DMS53 treated with DMSO at 0.1 percent for 48 hours (cell line): ENCODE data around the gene ZBTB6.
A peak's percentile ranks its signal among the peaks of the same experiment; 100 is the strongest.

Experiments
- DNase-seq: peaks from one replicate; lab custom pipeline; 2025; ENCODE audit not compliant: unreplicated experiment; lab: John Stamatoyannopoulos, UW

Gene ZBTB6, protein sequence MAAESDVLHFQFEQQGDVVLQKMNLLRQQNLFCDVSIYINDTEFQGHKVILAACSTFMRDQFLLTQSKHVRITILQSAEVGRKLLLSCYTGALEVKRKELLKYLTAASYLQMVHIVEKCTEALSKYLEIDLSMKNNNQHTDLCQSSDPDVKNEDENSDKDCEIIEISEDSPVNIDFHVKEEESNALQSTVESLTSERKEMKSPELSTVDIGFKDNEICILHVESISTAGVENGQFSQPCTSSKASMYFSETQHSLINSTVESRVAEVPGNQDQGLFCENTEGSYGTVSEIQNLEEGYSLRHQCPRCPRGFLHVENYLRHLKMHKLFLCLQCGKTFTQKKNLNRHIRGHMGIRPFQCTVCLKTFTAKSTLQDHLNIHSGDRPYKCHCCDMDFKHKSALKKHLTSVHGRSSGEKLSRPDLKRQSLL

DNA sequence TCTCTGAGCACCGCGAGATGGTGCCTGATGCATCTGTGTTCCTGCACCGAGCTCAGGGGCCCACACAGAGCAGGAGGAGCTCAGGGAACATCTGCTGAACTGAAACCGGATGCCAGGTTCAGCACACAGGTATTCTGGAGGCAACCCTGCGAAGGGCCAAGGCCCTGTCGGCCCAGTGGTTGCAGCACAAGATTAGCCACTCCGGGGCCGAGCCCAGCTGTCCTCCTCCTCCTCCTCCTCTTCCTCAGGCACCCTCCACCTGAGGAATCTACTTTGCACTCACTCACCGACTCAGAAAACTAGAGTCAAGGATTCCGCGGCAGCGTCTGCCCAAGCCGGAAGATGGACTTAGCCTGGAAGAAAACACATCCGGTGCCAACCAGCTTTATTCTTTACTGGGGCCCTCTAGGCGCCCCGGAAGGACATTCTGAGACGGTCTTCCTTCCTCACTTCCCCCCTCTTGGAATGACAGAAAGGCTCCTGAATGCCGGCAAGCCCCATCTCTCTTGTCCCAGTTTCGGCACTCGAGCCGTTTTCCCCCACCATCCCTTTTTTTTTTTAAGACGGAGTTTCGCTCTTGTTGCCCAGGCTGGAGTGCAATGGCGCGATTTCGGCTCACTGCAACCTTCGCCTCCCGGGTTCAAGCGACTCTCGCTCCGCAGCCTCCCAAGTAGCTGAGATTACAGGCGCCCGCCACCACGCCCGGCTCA lies at the start of gene ZBTB6:
Gene ZBTB6 (minus strand): TSS at position 360 of the 710 bp plus-strand sequence. CDS start 1,251 bp downstream, outside the sequence.
- peak; percentile 82 for DNase-seq

DNA sequence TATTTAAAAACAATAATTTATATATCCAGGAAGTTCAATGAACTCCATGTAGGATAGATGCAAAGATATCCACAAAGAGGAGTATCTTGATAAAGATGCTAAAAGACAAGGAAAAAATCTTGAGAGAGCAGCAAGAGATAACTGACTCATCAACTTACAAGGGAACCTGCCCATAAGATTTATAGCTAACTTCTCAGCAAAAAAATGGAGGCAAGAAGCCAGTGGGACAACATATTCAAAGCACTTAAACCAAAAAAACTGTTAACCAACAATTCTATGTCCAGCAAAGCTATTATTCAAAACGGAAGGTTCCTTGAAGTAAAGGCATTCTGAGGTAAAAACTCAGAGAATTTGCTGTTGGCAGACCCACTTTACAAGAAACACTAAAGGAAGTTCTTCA lies 48.0 kb upstream of the ZBTB6 start:
- no peak for DNase-seq

DNA sequence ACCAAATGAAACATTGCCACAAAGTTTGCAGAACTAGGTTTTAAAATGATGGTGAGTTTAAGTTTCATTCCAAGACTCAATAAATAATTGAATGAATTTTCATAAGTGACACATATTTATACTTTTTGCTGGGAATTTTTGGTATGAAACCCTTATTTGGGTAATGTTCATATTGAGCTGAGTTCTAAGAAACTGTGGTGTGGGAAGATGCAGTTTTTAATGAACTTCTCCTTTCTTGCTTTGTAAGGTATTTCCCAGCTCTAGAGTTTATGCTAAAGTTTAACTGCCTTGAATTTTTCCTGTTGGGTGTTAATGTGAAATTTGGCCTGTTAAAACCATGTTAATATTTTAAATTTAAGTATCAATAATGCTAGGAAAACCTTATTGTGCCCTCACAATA lies 42.8 kb upstream of the ZBTB6 start:
- DNase-seq, result no peak

DNA sequence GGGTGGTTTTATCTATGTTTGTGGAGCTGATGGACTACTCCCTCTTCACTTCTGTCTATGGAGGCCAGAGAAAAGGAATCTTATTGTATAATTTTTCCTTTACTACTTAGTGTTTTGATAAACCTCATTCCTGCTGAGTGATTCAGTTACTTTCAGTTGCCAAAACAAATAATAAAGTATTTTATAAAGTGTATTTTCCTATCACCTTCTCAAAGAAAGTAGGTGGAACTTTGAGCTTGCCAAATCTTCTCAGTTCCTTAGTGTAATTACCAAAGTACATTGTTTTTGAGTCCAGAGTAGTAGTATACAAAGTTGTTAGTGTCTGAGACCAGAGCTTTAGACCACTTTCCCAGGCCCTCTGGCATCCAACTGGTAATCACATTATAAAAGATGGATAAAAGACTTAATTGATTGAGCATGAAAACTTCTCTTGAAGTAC lies 41.1 kb upstream of the ZBTB6 start:
- no peak for DNase-seq

DNA sequence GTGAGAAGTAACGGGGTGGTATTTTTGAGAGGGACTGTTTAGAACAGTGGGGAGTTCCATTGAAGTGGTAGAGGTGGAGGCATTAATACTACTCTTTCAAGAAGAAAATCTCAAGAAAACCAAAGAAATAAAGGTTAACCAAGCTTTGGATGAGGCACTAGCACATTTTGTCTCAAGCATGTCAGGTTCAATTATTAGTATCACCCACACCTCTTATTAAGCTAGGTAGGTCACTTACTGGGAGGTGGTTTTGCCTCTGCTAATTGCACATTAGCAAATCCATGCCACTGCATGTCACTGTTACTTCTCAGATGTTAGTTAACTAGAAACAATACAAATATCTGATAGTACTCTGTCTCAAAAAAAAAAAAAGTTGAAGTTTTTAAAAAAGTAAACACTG lies 37.9 kb upstream of the ZBTB6 start:
- DNase-seq, result no peak

DNA sequence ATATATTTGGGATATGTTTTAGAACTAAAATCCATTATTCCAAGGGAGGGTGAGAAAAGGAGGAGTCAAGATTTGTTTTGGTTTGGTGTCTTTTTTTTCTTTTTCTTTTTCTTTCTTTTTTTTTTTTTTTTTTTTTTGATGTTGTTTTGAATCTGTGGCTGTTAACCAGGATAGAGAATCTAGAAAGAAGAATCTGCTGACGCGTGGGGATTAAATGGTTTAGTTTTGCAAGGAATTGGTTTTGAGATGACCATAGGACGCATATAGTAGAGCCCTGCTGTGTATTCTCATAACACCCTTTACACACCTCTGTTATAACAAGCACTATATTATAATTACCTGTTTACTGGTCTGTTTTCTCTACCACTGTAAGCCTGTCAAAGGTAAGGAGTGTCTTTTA lies 37.1 kb upstream of the ZBTB6 start:
- no peak for DNase-seq

DNA sequence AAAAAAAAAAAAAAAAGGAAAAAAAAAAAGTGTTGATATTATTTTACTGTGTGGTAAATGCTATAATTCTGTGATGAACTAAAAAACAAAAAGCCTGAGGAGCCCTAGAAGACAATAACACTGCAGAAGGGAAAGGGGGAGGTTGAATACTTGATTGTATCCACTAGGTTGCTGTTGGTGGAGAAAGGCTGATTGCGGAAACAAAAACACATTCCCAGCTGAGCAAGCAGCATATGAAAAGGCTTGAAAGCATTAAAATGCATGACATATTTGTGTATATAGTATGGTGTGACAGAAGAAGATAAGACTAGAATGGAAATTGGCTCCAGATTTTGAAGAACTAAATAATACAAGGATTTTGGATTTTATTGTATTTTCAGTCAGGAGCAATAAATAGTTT lies 36.6 kb upstream of the ZBTB6 start:
- no peak for DNase-seq

DNA sequence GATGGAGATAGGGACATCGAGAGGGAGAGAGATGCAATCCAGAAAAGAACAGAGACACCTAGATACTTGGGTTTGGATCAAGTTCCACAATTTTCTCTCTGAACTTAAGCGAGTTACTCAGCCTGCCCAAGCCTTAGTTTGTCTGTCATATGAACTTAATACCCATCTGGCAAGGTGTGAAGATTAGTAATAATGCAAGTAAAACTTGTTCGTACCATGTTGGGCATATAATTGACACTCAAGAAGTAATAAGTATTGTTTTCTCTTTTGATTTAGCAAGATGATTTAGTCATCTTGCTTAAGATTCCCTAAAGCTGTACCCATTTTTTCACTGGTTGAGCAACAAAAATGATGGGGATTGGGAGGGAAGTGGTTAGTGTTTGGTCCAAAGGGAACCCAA lies 35.2 kb upstream of the ZBTB6 start:
- no peak for DNase-seq

DNA sequence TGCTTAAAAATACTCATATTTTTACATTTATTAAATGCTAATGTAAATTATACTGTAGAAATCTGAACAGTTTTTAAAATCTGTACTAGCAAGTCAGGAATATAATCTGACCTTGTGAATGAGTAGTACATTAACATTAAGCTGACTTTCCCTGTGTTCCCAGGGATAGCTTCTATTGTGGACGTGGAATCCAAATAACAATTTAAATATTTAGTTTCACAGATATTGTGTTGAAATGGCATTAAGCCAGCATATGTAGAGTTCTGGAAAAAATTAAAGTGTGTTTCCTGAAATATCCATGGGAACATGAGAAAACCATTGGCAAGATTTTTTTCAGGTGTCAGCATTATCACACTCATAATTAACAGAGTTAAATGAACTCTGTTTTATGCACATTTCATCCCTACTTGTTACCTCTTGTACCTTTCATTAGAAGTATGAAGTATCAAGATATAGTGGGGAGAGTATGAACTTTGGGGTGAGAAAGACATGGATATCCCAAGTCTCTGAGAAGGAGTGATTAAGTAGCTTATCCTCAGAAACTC lies 33.4 kb upstream of the ZBTB6 start:
- no peak for DNase-seq

DNA sequence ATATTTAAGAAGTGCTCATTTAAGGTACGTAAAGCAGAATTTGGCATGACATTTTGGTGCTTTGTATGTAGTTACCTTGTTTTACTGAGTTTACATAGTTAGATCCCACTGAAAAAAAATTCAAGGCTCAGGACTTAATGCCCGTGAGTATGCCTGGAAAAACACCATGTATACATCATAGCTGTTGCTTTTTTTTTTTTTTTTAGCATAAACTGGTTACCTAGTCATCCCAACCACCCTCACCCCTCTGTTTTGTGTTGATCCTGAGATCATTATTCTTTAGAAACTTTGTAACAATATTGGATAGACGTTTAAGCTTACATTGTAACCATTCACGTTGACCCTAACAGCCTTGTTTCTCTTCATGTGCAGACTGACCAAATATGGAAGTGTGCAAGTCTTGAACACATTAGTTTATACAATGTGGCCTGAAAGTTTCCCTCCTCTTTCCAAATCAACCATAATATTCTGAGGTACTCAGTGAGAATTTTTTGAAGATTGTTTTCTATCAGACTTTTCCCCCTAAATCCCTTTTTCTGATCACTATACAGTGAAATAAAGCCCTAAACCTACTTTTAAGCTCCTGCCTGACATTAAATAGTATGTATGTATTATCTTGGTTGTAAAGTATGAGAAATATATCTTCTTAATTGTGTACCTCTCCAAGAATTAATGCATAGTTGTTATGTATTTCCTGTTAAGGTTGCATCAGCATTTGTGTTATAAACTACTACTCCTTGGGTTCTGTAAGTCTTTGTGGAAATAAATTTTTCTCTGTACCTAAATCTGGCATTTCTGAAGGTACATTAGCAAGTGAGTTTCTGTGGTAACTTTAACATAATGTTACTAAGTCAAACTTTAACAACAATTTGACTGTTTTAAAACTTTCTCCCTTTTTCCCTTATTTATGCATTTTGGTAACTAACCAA lies 32.1 kb upstream of the ZBTB6 start:
- DNase-seq, result no peak

DNA sequence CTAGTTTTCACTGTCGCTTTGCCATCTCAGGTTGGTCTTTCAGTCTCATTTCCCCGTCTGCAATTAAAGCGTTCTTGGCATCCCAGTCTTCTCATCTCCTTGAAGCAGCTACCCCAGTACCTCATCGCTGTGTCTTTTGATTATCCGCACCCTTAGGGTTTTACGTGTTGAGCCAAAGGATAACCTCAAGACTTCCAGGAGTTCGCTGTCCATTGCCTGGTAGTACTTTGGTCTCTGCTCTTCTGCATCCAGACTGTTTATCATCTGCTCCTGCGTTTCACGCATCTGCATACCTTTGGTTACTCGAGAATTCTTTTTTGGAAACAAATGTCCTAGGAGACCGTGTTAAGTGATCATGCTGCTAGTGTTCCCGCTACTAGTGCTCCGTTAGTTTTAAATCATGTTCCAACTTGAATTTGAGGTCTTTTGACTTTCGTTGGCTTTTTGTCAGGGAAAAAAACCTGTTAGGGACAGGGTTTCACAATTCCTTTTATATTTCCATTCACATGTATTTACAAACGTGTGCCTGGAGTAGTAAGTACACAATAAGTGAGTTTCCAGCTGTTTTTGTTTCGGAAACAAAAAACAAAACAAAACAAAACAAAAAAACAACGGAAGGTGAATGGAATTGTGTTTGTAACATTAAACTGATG lies 28.6 kb upstream of the ZBTB6 start:
- DNase-seq, result no peak

DNA sequence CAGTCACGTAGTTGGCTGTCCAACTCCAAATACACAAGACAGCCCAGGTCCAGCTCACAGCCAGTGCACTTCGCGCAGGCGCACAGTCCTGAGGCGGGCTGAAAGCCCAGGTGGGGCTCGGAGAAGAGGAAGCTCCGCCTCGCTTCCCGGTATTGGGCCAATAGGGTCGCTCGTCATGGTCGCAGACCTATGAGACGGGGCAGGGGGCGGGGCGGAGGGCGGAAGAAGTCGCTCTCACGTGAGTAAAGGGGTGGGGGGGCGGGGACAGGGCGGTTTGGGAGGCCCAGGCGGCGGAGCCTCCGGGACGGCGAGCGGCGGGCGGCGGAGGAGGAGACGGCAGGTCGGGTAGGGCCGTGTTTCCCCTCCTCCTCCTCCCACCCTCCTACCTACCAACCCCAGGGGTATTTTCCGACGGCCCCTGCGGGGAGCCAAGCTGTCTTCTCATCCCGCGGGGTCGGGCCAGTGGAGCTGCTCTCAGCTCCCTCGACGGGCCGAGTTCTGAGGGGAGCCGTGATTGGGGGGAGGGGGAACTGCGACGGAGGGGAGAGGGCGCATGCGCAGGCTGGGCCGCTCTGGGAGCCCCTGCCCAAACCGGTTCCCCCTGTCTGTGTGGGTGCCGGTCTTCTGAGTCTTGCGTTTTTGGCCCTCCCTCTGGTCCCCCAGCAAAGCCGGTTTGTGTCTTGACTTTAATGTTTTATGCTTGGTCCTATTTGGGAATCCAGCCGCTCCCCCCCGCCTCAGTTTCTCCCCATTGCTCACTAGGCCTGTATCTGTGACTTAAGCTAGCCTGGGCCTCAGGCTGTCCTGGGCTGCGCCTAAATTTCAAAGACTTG lies 27.8 kb upstream of the ZBTB6 start, which contains the start of gene RABGAP1:
Gene RABGAP1 (plus strand): TSS at position 272 of the 833 bp plus-strand sequence. CDS start 16,040 bp downstream, outside the sequence.
- DNase-seq, result peak; percentile 96

DNA sequence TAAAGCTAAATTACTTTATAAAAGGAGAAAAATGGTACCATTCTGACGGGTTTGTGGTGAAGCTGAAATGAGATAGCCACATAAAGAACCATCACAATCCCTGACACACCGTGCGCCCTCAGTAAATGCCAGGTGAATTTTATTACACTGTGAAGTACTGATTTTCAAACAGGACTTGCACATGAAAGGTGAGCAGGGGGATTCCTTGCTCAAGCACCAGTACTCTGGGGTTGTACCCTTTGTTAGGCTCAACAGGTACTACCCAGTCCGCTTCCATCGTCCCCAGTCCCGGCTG lies 27.3 kb upstream of the ZBTB6 start:
- DNase-seq, result no peak

DNA sequence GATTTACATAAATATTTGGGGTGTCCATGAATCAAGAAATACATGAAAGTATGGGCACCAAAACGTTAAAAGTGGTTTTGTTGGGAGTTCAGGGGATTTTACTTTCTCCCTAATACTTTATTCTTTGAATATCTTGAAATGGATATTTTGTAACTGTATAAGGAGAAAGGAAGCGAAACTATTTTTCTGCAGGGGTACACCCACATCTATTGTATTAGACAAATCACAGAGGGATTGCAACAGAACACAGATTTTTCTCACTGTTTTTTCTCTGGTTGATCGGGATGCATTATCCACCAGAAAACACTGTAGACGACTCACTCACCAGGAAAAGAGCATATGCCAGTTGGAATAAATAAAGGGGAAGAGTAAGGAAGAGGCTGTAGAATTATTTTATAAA lies 26.5 kb upstream of the ZBTB6 start:
- no peak for DNase-seq

DNA sequence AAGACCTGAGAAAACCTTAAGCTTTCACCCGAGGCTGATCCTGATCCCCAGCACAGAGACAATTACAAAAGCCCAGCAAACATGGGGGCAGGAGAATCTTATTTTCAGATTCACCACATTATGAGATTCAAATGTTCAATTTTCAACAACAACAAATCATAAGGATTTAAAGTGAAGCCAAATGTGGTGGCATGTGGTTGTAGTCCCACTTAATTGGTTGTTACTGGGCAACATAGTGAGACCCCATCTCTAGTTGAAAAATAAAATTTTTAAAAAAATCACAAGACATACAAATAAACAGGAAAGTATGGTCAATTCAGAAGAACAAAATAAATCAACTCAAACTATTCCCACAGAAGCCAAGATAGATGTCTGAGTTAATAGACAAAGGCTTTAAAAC lies 23.8 kb upstream of the ZBTB6 start:
- DNase-seq, result no peak

DNA sequence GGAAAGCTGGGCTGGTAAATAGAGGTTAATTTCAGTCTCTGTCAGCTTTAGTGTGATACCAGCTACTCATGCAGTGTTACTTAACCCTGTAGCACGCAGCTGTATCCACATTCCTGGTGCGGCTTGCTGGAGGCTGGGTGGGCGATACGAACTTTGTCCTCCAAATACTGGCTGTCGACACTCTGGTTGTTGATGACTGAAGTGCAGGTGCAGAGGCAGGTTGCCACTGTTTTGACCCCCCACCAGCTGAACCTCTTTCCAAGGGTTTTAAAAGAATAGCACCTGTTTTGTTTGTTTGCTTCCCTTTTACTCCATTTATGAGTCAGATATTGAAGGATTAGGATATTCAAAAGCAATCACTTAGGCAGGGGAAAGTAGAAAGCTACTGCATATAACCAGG lies 23.3 kb upstream of the ZBTB6 start:
- DNase-seq, result no peak

DNA sequence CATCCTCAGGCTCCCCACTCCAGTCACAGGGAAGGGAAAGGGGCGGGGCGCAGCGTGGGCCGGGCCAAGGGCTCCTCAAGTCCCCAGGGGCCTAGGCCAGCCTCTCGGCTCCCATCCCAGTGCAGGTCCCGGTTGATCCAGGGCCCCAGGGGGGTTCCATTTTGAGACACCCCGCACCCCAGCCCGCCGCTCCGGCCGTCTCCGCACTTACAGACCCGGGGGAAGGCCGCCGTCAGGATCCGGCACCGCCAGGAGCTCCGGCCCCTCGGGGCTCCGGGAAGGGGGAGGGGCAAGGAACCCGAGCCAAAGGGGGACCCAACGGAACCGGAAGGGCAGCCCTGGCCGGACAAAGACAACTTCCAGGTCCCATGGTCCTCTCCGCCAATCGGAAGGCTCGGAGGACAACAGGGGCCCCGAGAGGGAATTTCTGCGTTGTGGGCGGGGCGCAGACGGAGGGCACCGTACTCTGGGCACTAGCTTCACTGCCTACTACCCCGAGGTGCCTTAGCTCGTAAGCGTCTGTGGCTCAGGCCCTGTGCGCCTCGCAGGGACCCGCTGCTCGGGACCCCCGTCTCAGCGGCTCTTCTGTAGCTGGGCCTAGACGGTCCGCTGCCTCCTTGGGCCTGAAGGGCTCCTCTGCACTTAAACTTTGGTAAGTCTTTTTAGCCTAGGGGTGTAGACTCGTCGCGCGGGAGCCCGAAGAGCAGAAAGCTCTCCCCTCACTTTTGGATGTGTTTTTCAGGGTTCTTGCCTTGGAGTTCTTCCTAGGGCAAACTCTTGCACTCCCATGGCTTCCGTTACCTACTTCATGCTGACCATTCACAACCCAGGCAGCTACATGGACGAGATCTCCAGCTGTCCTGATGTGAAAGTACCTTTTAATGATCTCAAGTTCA lies 18.4 kb upstream of the ZBTB6 start, which contains the start of gene ZBTB26:
Gene ZBTB26 (minus strand): TSS at position 287 of the 896 bp plus-strand sequence. CDS start 11,578 bp downstream, outside the sequence.
- DNase-seq, result peak; percentile 90

DNA sequence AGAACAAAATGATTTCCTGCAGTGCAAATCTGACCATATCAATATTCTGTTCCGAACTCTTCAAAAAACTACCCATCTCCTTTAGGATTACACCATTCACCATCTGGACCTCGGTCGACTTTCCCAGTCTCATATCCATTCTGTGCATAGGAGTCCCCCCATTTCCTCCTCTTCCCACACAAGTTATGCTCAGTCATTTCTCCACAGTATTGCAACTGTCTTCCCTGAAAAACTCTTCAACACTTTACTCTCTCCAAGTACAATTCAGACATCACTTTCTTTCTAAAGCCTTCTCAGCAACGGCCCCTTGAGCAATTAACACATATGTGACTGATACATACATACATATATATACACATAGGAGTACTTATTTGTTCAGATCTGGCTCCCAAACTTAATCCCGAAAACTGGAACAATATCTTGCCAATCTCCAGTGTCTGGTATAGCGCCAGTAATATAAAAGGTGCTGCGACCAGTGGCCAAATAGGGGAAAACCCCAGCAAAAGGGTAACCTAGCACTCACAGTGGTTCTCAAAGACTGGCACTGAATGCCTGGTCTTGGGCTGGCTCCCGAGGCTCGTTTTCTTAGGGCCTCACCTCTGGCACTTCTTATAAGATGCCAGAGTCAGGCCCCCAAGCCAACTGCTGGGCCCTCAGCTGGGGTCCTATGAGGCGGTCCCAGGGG lies 17.6 kb upstream of the ZBTB6 start:
- DNase-seq, result no peak
